GM19452 (cell line): ENCODE results near the gene LRCH3.
"Not testable (repeated sequence)": the region's sequence is repeated elsewhere in the genome, so short reads cannot be mapped to it uniquely, and the experiment has no call there.

Experiments
- ATAC-seq: cut with Tn5 transposase; IDR thresholded peaks from one replicate; pipeline ENCODE4 v1.9.1; 2021; ENCODE audit not compliant: unreplicated experiment

The LRCH3 gene

DNA sequence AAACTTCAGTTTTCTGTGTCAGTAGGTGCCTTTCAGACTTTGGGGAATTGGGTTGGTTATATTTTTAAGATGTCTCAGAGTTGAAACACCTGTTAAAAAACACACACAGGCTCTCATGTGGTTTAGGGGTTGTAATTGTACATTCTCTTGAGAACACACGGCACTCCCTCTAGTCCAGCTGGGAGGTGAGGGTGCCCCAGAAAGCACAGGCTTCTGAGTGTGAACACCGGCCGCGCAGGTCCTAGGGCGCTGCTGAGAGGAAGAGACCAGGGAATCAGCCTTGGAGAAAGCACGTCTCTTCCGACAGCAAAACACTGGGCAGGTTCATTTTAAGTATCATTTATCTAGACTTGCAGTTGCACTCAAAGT is 90.9 kb downstream of the LRCH3 start:
- no peak for ATAC-seq

DNA sequence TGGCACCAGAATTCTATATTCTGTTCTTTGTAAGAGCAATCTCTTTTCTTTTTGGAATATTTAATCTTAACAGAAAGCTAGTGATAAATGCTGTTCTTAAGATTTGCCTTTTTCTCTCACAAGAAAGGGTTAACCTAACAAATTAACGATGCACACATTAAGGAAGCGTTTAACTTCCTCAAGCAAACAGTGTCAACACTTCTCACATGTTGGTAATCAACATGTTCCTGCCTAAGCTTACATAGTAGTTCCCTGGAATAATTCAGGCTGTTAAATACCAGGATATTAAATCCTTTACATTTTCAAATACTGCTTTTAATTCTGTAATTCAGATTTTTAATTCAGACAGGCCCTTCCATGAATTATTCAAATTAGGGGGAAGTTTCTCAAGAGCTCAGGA is 91.5 kb downstream of the LRCH3 start:
- ATAC-seq = no peak

DNA sequence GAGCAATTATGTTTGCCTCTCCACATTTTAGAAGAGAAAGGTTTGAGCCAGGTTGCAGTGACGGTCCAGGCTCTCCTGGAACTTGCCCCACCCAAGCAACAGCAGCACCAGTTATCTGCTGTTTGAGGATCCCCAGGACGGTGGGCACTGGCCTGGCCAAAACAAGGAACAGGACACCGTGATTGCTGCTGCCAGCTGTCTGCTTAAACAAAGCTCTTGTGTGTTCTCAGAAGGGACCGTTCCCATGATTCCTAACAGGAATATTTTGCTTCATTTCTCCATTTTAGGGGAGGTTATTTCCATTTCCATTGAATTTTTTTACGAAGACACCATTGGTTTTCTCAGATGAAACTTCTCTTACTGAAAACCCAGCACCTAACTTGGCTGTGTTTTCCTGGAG is 92.5 kb downstream of the LRCH3 start:
- ATAC-seq = no peak

DNA sequence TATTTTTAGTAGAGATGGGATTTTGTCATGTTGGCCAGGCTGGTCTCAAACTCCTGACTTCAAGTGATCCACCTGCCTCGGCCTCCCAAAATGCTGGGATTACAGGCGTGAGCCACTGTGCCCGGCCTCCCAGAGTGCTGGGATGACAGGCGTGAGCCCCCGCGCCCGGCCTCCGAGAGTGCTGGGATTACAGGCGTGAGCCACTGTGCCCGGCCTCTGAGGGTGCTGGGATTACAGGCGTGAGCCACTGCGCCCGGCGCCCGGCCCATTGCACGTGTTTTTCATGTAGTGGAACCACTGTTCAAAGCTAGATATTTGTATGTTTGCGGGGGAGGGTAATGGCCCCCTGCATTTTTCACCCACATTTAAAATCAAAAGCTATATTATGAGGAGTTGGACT is 93.3 kb downstream of the LRCH3 start:
- ATAC-seq = not testable (repeated sequence)

DNA sequence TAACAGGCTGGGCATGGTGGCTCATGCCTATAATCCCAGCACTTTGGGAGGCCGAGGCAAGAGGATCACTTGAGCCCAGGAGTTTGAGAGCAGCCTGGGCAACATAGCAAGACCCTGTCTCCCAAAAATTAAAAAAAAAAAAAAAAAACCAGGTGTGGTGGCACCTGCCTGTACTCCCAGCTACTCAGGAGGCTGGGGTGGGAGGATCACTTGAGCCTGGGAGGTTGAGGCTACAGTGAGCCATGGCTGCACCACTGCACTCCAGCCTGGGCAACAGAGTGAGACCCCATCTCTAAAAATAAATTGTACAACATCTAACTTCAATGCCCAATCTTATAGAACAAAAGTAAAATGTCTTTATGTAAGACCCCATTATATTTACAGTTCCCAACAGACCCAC is 95.0 kb downstream of the LRCH3 start:
- ATAC-seq = not testable (repeated sequence)

DNA sequence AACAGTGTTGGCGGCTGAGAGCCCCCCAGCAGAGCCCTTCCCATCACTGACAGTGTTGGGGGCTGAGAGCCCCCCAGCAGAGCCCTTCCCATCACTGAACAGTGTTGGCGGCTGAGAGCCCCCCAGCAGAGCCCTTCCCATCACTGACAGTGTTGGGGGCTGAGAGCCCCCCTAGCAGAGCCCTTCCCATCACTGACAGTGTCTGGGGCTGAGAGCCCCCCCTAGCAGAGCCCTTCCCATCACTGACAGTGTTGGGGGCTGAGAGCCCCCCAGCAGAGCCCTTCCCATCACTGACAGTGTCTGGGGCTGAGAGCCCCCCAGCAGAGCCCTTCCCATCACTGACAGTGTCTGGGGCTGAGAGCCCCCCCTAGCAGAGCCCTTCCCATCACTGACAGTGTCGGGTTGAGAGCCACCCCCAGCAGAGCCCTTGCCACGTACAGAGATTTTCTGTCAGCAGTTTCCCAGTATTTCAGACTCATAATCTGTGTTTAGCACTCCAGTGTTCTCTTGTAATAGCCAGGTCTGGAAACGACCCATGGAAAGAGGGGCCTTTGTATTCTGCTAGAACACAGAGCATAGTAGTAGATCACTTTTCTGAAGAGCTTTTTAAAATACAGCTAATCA is 96.5 kb downstream of the LRCH3 start:
- not testable (repeated sequence) for ATAC-seq

DNA sequence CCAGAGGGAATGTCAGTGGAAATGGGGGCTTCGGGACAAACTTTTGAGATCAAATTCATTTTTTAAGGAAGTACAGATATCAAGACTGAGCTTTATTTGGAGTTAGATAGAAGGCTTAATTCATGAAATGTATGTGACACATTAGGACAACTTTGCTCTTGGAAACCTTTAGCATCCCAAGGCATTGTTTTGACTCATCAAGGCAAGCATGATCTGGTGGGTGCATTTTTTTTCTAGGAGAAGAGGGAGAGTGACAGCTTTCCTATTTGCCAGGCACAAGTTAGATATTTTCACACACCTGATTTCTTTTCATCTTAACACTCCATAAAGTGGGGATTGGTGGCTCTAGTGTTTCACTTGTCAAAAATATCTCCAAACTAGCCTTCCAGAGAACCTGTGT is 97.5 kb downstream of the LRCH3 start:
- ATAC-seq = no peak

DNA sequence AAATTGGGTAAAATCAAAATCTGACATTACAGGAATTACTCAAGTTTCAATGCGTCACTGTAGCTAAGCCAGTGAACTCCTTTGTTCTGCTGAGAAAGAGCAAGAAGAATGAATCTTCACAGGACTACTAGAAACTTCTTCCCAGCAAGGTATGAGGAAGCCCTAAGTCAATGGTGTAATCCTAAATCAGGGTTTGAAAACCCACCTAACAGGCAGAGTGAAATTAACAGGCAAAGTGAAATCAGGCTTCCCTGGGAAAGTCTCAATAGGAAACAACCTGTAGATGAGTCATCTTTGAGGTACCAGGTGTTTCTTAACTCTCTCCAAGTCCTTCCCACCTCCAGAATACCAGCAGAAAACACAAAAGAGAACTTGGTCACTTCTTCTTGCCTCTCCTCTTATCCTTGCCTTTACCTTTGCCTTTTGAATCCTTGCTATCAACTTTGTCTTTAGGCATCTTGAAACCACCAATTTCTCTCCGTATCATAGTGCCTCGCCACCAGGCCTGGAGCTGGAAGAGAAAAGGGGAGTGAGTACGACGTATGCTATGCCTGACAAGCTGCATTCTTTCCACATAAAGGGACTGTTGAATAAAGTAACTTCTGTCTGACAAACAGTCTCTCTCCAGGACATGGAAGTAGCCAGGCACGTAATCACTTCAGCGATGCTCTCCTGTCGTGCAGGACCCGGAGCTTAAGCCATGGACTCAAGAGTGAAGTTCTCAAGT is 98.3 kb downstream of the LRCH3 start:
- ATAC-seq = no peak

DNA sequence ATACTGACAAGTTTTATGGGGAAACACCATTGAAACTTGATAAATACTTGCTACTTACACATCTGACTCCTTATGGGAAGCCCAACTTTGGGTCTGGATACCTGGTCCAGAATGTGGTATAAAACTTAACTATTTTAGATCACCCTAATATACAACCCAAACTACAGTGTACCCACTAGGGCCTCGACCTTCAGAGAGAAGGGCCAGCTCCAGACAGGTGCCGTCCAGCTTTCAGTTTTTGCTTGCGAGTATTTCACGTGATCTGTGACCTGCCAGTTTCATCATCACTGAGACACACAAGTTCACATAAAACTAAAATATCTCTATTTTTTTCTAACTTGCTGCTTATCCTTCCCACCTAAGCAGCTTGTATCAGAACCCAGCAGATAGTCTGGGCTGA is 99.6 kb downstream of the LRCH3 start:
- ATAC-seq = no peak

DNA sequence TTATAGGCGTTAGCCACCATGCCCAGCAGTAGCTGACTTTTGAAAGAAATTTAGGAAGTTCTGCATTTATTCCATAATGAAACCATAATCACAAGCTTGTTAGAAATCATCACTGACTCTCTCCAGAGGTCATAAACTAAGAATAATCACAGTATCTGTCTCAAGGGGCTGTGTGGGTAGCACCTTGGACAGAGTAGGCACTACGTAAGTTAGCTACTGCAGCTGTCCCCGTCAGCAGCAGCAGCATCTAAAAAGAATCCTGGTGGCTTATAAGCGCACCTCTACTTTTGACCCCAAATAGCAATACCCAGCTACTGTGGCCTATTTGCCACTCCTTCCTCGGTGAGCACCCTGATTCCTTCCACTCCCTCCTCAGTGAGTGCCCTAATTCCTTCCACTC is 101.1 kb downstream of the LRCH3 start:
- no peak for ATAC-seq

DNA sequence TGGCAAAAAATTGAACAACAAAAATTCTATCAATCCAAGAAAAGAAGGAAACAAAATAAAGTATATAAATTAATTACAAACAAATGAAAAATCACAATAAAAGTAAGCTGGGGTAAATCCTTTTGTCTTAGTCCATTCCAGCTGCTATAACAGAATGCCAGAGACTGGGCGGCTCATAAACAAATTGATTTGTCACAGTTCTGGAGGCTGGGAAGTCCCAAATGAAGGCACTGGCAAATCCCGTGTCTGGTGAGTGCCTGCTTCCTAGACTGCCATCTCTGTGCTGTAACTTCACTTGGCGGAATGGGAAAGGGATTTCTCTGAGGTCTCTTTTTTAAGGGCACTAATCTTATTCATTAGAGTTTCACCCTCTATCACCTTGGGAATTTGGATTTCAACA is 105.4 kb downstream of the LRCH3 start:
- no peak for ATAC-seq

DNA sequence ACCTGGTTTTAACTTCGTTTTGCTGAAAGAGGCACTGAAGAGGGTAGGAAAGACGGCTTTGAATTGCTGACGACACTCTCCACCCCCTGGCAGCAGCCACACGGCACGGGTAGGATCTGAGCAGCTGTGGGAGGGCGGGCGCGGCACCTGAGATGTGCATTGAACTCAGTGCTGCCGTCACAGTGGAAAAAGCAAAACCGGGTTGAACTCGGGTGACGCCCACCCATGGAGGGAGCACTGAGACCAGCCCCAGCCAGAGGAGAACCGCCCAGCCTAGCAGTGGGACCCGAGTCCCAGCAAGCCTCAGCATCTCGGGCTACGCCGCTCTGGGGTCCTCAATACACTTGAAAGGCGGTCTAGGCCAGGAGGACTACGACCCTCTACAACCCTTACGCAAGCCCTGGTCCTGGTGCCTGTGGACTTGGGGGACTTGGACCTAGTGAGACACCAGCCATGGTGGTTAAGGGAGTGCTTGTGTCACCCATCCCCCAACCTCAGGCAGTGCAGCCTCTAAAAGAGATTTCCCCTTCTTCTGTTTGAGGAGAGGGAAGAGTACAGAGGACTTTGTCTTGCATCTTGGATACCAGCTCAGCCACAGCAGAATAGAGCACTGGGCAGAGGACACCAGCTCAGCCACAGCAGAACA is 108.9 kb downstream of the LRCH3 start:
- ATAC-seq = no peak

DNA sequence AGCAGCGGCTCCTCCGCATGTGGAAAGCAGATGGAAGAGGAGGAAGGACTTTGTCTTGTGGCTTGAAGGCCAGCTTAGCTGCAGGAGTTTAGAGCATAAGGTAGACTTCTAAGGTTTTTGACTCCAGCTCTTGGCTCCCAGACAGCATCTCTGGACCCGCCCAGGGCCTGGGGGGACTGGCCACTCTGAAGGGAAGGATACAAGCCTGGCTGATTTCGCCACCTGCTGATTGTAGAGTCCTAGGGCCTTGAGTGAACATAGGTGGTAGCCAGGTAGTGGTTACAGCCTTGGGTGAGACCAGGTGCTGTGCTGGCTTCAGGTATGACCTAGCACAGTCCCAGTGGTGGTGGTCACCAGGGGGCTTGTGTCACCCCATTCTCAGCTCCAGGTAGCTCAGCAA is 110.6 kb downstream of the LRCH3 start:
- no peak for ATAC-seq

DNA sequence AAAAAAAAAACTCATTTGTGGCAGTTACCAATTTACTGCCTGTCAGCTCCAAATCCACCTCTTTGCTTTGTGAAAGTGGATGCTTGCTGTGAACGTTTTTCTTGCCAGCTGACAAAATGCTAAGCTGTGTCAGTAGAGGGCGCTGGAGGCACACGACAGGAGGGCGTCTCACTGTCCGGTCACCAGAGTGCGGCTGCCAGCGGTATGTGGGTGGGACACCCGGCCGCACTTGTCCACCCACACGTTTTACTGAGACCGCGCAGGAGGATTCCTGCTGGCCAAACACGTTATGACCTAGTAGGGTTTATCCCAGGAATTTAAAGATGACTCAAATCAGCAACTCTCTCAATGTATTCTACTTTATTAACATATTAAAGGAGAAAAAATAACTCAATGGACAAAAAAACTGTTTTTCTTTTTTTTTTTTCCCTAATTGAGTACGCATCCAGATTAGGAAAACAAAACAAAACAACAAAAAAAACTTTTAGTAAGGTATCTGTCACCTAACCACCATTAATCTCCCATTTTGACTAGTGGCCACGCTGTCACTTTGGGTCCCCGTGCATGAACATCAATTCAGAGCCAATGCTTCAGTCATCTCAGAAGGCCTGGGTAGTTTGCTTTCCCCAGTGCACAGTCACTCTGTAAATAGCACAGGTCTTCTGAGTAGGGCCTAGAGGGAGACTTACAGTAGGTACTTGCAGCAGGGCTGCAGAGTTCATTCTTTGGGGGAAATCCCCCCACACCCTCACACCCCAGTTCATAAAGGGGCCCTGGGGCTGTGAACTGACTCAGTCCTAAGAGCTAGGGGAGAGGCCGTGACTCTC is 115.2 kb downstream of the LRCH3 start:
- ATAC-seq = peak; percentile 79

DNA sequence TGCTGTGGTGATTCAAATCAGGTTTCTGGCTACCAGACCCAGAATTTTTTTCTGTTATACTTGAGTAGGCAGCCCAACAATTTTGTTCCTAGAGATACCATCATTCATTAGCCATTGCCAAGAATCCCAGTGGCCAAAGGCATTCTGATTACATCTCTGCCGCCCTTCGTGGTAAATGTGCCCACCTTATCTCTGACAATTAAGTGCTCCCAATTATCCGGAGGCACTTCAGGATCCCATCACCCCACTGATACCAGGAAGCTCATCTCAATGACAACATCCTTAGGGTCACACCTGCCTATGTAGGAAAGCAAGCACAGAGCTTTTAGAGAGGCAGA is 115.8 kb downstream of the LRCH3 start:
- ATAC-seq = no peak

DNA sequence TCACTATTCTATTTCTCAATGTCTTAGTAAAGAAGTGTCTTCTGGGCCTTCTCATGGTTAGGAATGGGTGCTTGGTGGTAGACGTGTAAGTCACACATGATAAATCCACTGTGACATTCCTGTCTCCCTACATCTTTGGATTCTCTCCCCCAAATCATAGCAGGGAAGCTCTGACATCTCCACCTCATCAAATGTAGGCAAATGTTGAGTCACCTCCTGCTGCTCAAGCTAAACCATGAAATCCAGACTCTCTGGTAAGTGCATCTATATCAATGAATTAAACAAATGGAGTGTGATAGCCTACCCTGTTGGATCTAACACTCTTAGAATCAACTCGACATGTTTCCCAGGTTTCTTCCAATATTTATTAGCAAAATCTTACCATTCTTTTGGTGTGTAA is 116.1 kb downstream of the LRCH3 start:
- no peak for ATAC-seq

DNA sequence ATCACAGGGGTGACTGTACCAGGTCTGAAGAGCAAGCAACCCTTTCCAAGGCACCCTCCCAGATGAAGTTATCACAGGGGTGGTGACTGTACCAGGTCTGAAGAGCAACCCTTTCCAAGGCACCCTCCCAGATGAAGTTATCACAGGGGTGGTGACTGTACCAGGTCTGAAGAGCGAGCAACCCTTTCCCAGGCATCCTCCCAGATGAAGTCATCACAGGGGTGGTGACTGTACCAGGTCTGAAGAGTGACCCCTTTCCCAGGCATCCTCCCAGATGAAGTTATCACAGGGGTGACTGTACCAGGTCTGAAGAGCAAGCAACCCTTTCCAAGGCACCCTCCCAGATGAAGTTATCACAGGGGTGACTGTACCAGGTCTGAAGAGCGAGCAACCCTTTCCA is 117.5 kb downstream of the LRCH3 start:
- ATAC-seq = not testable (repeated sequence)

DNA sequence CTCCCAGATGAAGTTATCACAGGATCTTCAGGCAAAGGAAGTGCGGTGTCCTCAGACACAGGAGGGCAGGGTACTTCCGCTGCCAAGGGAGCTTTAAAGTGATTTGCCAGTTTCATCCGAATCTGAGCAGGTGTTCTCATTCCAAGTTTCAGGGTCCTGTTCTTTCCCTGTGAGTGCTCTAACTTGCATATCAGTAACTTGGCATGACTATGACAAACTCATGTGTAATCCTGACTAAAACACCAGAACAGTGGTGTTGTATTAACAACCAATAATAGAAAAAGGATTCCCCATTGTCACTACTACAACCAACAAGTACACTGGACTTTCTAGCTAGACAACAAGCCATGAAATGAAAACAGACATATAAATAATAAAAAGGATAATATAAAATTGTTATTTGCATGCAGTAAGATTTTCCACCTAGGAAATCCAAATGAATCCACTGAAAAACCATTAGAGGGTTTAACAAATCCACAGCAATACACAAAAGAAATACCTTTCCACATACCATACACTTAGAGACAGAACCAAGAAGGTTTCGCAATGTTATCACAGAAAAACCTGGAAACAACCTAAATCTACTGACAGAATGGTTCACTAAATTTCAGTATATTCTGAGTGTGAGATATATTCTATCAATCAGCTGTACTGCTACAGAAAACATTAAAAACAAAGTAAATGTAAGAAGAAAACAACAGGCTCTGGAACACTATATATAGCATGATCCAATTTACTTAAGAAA is 118.1 kb downstream of the LRCH3 start:
- ATAC-seq = no peak

DNA sequence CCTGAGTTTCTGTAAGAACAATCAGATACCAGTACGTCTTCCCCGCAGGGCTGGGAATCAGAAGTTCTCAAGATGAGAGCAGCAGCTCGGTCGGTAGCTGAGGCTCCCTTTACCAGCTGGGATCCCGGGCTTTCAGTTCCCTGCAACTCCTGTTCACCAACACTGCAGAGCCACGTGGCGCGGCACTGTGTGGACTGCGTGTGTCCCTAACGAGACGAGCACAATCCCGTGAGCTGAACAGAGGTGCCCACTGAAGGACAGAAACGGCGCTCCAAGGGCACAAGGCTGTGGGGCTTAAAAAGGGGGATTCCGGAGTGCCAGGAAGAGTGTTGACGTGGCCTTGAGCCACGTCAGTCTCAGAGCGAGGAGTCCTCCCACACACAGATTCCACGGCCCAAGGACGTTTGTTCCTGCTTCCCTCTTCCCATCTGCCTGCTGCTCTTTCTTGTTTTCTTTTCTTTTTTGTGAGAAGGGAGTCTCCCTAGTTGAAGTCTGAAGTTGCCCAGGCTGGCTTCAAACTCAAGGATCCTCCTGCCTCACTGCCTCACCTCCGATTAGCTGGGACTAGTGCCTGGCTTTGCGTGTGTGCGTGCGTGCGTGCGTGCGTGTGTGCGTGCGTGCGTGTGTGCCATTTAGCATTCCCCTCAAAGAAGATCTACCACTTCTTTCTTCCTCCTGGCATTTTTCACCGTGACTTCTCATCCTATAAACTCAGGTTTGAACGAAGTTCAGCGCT is 121.9 kb downstream of the LRCH3 start:
- no peak for ATAC-seq

DNA sequence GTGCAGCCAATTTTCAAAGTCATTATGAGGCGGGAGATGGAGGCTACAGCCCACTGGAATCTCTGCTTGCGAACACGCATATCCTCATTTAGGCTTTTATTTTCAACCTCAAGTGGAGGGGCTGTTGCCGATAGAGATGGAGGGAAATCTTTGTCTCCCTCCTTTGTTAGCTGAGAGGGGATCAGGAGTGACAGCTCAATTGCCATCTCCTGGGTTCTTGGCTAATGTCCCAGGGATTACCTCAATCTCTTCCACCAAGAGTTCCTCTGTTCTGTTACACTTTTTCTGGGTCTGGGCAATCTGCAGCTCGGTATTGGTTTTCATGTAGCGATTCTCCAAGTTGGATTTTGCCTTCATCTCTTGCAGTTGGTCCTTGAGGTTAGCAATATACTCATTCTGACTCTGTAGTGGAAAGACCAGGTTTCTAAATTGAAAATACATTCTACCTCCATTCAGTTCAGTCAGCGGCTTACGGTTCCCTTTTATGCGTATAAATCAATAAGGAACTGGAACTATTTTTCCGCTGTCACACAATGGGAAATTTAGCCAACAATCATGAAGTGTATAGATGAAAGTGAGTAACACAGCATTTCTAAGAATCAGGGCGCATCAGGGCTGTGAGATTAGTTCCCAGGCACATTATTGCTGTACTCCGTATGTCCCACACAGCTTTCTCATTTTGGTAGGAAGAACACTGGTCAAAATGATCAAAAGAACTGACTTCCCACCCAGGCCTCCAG is 122.8 kb downstream of the LRCH3 start:
- no peak for ATAC-seq
